ENCODE measurements around the gene CNTNAP2. TPM values are rescaled to one million over a fixed set of nuclear protein-coding genes. Genes with fewer than 3 reads are reported as not detected.
"Not testable (repeated sequence)": the region's sequence is repeated elsewhere in the genome, so short reads cannot be mapped to it uniquely, and the experiment has no call there.

The CNTNAP2 gene
- total RNA-seq, 1 donor from 2014 or later: 1.9 TPM

GRCh38 chr7:147570390-147570789 lies 1453.8 kb downstream of the CNTNAP2 start:
- DNase-seq: no peak

DNA sequence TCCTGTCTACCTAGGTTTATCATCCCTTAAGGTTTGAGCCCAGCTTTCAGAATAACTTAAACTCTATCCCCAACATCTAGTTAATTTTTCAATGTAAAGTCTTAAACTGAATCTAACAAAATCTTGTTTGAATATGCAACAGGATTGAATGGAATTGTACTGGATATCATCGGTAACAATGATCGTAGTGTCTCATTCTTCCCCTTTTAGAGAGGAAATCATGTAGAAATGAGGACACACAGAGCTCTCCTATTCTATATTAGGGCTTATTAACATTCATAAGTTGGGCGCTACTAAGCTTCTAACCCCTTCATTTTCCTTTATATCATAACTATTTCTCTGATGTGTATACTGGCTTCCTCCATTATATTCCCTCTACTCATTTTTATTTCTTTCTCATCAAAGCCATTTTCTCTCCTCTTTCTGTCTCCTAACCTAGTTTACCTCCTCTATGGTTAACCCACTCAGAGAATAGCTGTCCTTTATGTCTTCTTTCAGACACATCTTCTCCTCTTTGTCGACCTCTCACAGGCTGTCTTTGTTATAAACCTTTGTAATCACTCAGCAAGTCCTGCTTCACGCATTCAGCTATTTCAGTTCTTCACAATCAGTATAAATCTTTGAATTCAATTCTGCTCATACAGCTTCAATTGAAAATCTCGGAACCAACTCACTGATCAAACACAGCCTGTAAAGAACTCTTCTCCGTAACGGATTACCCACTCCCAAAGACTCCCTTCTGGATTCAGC lies 1455.0 kb downstream of the CNTNAP2 start:
- no peak for DNase-seq

DNA sequence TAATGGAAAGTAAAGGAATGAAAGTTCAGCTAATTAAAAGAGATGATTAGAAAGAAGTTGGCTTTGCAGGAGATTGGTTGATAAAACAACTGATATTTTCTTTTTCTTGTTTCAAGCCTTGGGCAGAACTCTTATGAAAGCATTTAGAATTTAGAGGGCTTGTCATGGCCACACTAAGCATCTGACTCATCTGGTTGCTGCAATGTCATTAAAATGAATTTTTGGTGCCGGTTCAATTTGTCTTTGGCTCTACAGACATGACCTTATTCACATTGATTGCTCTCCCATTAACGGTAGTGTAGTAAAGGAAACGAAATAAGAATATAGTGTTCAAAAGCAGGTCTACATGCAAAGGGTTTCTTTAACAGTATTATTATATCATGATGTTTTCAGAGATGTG lies 1461.6 kb downstream of the CNTNAP2 start:
- no peak for DNase-seq

- DNase-seq: no peak
Observed at GRCh38 chr7:147579148-147579547, 1462.5 kb downstream of the CNTNAP2 start.

DNA sequence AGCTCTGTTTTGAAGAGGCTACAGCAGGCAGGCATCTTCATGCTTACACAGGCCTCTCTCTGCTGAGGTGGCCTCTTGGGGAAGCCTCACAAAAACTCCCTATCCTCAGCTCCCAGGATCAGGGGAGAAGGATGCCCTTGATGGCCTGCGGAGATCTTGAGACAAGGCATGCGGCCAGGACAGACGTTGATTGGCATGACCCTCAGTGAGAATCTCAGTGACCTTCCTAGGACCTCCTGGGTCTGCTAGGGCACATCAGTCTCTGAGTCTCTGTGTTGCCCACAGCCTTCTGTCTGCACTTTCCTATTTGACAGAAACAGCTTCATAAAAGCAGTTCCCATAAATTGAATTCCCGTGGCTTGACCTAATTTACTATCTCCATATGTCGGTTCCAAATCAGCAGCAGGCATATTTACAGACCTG lies 1468.2 kb downstream of the CNTNAP2 start:
- DNase-seq: no peak

DNA sequence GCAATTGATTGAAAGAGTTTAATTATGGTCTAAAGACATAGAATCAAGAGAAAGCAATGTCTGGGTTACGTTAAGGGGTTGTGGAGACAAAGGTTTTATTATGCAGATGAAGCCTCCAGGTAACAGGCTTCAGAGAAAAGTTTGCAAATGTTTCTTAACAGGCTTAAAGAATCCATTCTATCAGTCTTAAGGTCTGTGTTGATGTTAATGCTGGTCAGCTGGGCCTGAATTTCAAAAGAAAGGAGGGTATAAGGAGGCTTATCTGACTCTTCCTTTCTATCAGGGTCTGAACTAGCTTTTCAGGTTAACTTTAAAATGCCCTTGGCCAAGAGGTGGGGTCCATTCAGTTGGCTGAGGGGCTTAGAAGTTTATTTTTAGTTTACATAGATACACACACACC lies 1469.5 kb downstream of the CNTNAP2 start:
- DNase-seq: no peak

DNA sequence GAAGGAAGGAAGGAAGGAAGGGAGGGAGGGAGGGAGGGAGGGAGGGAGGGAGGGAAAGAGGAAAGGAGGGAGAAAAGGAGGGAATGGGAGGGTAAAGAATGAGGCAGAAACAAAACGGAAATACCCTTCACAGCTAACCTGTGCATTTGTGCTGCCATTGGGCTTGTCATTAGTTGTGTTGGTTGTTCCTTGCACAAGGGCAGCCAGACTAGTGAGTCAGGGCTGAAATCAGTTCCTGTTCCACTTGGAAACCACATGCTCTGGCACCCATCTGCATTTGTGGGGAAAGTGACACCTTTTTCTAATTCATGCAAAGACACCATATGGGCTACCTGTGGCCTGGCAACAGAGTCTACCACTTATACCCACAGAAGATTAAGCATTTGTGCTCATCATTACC lies 1469.9 kb downstream of the CNTNAP2 start:
- no peak for DNase-seq

DNA sequence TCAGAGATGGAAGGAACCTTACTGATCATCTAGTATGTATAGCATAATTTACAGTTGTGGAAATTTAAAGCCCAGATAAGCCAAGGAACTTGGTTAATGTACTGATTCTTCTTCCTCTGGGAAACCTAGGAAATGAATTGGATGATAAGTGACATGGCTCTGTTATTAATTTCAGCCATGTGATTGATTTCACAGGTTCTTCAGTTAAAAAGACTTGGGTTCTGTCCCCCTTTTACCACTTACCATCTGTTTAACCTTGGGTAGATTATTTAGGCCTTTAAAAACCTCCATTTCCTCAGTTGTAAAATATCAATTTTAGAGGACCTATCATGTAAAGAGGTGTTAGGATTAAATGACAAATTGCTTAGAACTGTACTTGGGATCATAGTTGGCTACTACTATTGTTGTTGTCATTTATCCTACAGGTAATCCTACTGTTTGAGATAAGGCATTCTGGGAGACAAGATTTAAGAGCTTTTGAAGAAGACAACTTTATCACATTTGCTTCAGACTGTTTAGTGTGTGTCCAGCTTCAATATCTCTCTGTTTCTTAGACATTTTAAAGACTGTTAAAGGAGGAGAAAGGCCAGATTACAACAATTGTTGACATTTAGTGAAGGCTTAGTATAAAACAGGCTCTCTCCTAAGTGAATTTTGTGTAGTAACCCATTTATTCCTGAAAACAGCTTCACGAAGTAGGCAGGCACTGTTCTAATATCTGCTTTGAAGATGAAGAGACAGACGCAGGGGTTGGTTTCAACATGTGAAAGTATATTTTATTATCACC lies 1476.9 kb downstream of the CNTNAP2 start:
- DNase-seq: no peak

- no peak for DNase-seq
Observed at GRCh38 chr7:147595042-147595441, 1478.4 kb downstream of the CNTNAP2 start.

DNA sequence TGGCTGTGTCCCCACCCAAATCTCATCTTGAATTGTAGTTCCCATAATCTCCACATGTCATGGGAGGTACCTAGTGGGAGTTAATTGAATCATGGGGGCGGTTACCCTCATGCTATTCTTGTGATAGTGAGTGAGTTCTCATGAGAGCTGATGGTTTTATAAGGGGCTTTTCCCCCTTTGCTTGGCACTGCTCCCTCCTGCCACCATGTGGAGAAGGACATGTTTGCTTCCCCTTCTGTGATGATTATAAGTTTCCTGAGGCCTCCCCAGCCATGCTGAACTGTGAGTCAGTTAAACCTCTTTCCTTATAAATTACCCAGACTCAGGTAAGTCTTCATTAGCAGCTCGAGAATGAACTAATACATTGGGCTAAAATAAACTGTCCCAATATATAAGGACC lies 1482.1 kb downstream of the CNTNAP2 start:
- not testable (repeated sequence) for DNase-seq

- DNase-seq: no peak
Observed at GRCh38 chr7:147605323-147605722, 1488.7 kb downstream of the CNTNAP2 start.

DNA sequence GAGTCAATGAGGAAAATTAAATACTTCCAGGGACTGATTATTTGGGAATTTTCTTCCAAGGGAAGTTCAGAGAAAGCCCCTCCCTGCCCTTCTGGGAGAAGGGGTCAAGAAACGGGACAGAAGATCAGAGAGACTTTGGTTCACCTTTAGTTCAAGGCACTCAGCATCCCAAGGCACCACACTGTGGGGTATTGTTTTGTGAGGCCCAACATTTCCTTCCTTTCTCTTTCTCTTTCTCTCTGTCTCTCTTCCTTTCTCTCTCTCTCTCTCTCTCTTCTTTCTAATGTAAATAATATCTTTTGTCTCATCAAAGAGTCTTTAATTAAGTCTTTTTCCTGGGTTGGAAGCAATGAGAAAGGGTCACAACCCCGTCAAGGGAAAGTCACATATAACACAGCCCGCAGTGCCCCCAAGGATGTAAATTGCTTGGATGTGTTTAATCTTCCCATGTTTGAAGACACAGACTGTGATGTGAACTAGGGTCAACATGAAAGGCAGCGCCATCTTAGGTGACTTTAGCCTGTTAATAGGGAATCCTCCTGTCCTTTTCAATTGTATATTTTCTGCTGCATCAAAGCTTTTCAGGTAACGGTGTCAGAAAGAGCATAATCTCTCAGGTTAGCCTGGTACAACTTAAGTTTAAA lies 1490.7 kb downstream of the CNTNAP2 start:
- DNase-seq: no peak

DNA sequence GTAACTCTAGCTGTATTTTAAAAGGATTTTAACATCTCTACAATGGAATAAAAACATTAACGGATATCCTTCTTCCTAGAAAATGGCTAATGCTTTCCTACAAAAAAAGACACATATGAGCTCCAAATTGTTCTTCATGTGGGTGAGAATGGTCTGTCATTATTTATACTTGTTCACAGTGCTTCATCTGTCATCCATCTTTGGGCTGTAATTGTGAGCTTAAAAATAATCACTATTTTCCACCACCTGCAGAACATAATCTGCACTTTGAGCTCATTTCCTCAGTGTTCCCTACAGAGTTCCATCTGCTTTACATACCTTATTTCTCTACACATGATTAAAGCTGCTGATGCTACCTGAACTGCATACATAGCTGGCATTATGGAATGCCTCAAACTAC lies 1494.8 kb downstream of the CNTNAP2 start:
- DNase-seq: no peak

DNA sequence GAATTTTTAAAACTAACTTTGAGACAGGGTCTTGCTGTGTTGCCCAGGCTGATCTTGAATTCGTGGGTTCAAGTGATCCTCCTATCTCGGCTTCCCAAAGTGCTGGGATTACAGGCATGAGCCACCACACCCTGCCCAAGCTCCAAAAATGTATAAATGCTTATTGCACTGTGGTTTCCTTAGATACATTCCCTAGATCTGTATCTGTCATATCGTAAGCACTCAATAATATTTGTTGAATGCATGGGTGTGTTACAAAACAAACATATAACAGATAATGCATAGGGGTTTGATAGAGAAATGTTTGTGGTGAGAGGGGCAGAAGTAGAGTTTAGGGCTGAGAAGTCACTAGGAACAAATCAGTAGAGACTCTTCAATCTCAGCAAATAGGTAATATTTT lies 1518.7 kb downstream of the CNTNAP2 start:
- no peak for DNase-seq

DNA sequence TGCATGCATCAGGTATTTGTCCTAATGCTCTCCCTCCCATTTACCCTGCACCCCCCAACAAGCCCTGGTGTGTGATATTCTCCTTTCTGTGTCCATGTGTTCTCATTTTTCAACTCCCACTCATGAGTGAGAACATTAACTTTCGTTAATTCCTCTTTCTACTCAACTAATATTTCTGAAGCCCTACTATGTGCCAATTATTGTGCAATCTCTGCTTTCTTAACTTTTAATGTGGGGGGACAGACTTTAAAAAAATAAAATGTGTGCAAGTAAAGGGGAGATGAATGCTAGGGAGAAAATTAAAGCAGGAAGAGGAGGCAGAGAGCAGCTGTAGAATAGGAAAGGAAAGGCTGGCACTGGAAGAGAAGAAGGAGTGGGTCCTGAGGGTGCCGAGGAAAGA lies 1520.0 kb downstream of the CNTNAP2 start:
- DNase-seq: no peak

DNA sequence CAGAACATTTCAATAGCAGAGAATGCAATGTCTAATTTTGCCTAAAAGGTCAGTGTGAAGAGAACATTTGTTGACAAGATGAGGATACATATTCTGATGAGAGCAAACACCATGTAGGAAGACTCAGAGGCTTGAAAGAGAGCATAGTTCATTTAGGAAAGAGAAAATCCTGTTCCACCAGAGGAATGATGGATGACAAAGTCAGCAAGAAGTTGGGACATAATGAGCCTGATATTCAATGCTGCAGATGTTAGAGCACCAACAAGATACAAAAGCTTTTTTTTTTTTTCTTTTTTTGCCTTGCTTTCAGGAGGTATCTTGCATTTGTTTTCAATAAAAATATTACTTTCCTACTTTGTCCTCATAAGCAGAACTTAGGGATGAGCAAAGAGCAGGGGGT lies 1522.0 kb downstream of the CNTNAP2 start:
- DNase-seq: no peak

GRCh38 chr7:147639037-147639436 lies 1522.4 kb downstream of the CNTNAP2 start:
- no peak for DNase-seq

GRCh38 chr7:147639751-147640150 lies 1523.2 kb downstream of the CNTNAP2 start:
- peak; percentile 12 for DNase-seq

DNA sequence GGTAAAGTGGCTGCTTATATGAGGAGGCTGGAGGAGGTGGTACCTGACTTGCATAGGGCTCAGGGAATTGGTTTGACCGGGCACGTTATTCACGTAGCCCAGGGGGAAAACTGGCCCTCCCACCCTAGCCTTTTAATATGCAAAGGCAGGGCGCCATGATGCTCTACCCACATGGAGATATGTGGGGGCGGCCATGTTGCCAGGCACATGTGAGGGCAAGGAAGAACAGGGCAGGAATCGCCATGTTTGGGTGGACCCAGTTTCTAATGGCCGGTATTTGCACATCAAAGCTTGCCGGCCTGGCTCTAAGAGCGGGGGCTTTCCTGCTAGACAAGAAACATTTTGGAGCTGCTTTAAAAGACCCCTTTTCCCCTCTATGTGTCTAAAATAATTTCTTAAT lies 1524.2 kb downstream of the CNTNAP2 start:
- no peak for DNase-seq

GRCh38 chr7:147646568-147646967 lies 1530.0 kb downstream of the CNTNAP2 start:
- no peak for DNase-seq

DNA sequence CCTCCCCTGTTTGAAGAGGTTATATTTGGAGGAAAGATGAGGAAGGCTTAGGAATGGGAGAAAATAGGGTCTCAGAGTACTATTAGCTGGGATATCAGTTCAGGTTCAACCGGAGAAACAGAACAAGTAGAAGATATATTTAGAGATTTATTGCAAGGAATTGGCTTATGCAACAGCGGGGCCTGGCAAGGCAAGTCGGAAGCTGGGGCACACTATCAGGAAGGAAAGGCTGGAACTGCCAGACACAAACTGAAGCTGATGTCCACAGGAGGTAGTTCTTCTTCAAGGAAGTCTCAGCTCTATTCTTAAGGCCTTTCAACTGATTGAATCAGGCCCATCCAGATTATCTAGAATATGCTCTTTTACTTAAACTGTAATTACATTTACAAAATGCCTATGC lies 1534.4 kb downstream of the CNTNAP2 start:
- no peak for DNase-seq

GRCh38 chr7:147651601-147652000 lies 1535.0 kb downstream of the CNTNAP2 start:
- DNase-seq: no peak

GRCh38 chr7:147653456-147653855 lies 1536.9 kb downstream of the CNTNAP2 start:
- DNase-seq: no peak

Measured in tongue (tissue), 2 donors.